ENCODE measurements around the gene FAM184B.
A peak's percentile ranks its signal among the peaks of the same experiment; 100 is the strongest.
"Not testable (repeated sequence)": the region's sequence is repeated elsewhere in the genome, so short reads cannot be mapped to it uniquely, and the experiment has no call there.

The FAM184B gene

DNA sequence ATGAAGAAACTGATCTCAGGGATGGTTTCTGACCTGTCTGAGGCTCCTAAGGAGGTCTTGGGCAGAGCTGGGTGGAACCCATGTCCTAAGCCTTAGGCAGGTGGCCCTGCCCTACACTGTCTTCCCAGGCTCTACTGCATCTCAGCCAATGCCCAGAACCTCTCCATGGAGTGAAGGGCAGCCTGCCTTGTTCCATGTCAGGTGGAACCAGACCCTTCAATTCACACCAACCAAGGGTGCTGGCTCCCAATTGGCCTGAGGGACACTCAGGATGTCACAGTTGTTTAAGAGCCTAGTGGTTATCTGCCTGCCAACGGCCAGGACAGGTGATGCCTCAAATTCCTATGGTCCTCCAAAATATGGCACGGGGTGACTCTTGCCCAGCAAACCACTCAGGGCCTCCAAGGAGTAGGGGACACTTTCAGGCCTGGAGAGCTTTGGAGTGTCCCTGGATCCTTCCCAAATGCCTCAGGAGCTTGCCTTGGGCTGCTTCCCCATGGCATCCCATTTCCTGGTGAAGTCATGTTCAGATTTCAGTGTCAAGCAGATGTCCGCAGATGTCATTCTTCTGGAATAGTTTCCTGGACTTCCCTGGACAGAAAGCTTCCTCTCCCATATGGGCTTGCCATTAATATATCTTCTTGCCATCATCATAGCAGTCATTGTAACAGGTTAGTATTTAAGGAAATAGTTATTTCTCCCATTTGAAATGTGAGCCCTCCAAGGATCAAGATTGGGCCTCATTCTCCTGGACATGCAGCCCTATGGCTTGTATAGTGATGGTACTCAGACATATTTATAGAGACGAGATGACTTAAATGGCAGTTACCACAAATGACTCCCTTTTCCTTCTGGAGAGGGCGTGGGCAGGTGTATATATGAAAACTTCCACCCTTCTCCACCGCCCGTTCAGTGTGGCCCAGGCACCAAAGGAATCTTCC lies 99.9 kb downstream of the FAM184B start:
- no peak for DNase-seq

DNA sequence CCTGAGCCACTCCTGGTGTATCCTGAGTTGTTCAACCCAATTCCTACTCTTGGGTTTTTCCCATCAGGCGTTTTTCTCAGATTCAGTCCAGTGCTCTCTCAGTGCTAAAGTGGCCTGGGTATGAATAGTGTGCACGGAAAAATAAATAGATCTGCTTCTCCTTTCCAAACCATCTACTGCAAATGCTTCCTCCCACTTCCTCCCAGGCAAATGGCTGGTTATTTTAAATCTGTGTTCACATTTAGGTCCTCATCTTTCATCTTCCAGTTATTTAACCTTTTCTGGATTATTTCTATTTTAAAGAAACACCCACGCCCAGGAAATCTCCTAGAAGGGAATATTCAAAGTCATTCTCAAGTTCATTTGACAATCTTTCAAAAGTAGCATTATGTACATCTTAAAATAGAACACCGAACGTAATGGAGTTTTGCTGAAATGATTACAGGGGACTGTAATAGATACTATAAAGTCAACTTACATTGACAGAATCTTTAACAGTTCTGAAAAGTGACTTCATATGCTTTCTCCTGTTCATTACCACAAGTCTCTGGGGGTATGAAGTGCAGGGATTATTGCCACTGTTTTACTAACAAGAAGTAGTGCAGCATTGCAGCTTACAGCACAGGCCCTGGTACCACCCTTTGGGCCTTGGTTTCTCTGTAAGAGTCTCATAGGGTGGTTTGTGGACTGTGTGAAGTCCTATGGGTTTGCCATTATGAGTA lies 100.7 kb downstream of the FAM184B start:
- DNase-seq, result peak in 1 of 4 experiments; percentile 24

DNA sequence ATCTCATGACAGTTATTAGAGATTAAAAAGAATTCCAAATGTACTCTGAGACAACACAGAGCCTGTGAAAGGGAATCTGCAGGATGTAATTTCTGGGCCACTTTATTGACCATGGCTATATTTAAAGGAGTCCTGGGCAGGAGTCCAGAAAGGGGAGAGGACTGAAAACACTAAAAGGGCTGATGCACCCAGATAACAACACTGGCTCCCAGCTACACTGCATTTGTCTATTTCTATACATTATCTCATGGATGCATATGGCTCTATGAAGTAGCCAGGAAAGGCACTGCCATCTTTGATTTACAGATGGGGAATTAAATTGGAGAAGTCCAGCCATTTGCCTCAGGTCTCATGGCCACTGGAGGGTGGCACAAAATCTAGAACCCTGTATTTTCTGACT lies 111.0 kb downstream of the FAM184B start:
- no peak for DNase-seq

DNA sequence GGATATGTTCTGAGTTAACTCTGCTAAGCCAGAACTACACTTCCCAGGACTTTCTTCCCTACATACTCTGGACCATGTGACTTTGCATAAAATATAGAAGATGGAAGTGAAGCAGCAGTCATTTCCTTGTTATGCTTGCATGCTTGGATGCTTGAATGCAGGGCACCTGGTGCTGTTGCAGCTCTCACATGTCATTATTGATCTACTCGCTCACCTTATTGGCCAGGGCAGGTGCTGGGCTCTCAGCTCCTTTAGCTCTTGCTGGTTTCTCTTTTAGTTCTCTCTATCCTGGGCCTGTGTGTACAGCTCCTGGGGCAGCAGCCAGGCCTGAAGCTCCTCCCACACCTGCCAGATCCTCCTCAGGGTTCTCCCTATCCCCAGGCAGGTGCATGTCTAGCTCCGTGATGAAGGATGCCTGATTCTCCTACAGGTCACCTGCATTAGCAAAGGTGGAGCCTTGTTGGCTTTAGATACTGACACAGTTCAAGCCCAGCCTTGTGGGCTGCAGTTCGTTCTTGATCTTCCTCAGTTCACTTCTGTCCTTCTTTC lies 113.7 kb downstream of the FAM184B start:
- peak in 2 of 4 experiments; percentile 11 to 38 for DNase-seq

DNA sequence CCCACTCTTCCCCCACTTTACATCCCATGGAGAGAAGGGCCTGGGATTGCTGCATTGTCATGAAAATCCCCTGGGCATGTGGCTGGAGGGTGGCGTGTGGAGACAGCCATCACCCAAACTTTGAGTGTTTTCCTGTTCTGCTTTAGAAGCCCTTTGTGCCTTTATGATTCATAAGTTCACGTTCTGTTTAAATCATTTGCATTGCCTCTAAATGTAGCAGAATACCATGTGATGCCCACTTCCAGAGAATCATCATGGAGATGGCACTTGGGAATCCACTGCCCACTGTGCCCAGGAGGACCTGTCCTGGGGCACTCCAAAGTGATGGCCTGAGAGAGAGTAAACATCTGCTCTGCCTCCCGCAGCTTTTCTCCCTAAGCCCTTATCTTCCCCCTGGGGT lies 114.2 kb downstream of the FAM184B start:
- peak in 3 of 4 experiments; percentile 12 to 42 (median 21) for DNase-seq

DNA sequence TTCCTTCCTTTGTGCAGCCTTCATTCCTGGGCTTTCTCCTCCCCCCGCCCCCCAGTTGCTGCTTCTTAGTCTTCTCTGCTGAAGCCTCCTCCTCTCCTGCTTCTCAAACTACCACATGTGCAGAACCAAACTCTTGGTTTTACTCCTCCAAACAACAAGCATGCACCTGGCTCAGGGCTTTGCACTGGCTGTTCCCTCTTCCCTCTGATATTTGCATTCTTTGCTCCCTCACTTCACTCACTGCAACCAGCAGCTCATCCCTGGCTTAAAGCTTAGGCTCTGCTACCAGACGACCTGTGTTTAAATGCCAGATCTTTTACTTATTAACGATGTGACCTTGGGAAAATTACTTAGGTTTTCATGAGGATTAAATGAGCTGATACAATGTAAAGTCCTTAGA lies 115.6 kb downstream of the FAM184B start:
- no peak for DNase-seq

DNA sequence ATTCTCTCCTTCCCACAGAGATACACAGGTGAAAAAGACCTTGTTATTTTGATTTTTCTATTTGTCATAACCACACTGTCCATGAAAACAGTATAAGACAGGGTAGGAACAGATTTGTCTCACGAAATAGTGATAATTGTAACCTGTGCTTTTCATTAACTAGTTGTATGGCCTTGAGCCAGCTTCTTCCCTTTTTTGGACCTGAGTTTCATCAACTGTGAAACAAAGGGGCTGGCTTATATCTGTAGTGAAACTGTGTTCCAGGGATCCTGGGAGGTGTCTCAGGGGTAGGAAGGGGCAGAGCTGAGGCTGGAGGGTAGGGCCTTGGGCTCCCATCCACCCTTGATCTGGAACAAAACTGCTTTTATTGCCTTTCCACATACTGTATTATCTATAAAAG lies 116.1 kb downstream of the FAM184B start:
- peak in 2 of 4 experiments; percentile 9 to 36 for DNase-seq

DNA sequence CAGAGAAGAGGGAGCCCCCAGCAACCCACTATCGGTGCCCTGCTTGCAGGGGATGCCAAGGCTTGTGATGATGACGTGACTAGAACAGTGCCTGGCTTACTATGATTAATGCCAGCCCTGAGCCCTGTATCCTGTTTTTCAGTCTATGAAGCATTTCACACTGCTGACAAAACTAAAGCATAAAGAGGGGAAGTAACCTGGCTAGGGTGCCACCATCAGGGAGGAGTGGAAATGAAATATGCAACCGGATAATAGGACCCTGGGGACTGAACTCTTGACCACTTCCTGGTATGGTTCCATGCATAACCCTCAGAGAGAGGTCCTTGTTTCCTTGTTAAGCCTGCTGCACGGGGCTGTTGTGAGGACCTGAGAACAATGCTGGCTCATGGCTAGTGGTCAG lies 116.7 kb downstream of the FAM184B start:
- peak; percentile 56 to 79 (median 66) for DNase-seq

DNA sequence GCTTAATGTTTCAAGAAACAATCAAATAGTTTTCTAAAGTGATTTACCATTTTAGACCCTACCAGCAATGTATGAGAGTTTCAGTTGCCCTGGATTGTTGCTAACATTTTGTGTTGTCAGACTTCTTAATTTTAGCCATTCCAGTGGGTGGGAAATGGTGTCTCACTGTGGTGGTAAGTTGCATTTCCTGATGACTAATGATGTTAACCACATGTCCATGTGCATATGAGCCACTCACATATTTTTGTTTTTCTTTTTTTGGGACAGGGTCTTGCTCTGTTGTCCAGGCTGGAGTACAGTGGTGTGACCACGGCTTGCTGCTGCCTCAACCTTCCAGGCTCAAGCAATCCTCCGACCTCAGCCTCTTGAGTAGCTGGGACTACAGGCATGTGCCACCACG lies 118.7 kb downstream of the FAM184B start:
- DNase-seq, result peak; percentile 36 to 79 (median 58)

DNA sequence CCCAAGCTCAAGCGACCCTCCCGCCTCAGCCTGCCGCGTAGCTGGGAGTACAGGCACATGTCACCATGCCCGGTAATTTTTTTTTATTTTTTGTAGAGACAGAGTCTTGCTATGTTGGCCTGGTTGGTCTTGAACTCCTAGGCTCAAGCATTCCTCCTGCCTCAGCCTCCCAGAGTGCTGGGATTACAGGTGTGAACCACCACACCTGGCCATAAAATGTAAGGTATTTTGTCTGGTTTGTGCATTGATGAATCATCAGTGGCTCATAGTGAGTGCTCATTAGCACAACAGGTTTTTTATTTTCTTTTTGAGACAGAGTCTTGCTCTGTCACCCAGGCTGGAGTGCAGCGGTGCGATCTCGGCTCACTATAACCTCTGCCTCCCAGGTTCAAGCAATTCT lies 122.2 kb downstream of the FAM184B start:
- not testable (repeated sequence) for DNase-seq

DNA sequence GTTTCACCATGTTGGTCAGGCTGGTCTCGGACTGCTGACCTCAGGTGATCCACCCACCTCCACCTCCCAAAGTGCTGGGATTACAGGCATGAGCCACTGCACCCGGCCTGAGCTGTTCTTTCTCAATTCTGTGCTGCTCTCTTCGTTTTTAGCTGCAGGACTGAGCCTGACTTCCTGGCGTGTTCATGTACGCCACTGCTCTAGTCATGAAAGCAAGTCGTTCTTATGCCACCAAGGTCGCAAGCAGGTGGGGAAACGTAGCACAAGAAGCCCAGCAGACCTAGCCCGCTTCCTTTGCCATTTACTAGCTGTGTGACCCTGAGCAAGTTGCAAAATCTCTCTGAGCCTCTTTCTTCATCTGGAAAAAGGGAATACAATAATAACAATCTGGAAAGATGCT lies 123.6 kb downstream of the FAM184B start:
- DNase-seq, result no peak

DNA sequence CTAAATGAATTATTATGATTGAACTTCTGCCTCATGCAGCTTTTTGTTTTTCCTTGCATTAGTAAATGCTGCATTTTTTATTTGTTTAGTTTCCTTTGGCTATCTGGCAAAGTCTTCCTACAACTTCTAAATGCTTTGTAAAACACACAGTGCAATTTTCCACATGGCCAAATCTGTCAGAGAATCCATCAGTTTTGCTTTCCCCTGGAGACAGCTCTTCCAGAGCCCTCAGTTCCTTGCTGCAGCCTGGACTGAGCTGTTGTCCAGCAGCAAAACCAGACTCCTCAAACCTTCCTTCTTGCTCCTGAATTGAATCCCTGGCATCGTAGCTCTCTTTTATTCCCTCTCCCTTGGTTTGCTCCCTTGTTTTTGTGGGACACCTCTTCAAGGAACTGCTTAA lies 124.3 kb downstream of the FAM184B start:
- no peak for DNase-seq

DNA sequence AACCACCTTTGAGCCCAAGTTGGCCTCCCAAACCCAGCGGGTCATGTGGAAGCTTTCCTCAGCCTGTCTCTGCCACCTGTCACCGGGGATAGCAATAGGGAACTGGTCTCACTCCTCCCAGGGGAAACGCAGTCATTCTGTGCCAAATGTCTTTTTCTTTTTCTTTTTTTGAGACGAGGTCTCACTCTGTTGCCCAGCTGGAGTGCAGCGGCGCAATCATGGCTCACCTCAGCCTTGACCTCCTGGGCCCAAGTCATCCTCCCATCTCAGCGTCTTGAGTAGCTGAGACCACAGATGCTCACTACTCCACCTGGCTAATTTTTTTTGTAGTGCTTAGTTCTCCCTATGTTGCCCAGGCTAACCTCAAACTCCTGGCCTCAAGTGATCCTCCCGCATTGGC lies 126.7 kb downstream of the FAM184B start:
- no peak for DNase-seq

DNA sequence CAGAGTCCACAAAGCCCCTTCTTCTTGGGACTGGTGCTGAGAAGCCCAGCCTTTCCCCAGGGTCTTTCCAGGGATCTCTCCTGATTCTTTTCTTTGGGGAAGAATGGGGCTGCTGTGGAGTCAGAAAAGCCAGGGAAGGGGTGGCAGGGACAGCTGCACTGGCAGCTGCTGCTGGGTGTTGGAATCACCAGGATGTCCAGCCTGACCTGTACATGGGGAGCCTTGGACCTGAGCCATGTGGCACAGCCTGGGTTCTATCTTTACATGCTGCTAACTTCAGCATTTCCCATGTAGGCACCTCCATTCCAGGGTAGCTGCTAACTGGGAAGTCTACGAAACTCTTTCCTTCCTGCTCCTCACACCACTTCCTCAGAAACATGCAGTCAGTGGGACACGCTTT lies 131.0 kb downstream of the FAM184B start:
- DNase-seq, result no peak

DNA sequence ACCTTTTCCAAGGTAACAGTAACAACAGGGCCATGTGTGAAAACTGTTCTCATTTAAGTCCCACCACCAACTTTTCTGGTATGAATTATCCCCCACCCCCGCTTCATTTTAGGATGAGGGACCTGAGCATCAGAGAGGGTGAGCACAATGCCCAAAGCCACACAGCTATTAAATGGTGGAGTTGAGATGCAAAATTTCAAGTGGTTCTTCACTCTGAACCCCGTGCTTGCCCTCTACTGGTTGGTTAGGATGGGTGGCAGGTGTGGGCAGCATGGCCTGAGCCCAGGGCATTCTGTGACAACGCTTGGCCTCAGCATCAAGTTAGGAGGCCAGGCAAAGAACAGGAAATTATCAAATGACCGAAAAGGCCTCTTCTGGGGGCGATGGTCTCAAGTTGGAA lies 133.5 kb downstream of the FAM184B start:
- no peak for DNase-seq

DNA sequence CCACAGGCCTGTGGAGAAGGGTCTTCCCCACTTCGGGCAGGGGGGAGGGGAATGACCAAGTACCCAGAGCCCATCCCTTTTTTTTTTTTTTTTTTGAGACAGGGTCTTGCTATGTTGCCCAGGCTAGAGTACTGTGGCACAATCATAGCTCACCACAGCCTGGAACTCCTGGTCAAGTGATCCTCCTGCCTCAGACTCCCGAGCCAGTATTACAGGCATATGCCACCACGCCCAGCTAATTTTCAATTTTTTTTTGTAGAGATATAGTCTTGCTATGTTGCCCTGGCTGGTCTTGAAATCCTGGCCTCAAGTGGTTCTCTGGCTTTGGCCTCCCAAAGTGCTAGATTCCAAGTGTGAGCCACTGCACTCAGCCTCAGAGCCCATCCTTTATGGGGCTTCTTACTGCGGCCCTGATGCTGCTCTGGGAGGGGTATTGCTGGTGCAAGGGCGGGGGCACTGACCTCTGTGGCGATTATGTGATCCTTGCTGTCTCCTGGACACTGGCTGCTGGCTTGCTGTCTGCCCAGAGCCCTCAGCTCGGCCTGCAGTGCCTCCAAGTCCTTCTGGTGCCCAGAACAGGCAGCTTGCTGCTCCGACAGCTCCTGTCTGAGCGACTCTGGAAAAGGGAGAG lies 134.1 kb downstream of the FAM184B start:
- DNase-seq, result no peak

DNA sequence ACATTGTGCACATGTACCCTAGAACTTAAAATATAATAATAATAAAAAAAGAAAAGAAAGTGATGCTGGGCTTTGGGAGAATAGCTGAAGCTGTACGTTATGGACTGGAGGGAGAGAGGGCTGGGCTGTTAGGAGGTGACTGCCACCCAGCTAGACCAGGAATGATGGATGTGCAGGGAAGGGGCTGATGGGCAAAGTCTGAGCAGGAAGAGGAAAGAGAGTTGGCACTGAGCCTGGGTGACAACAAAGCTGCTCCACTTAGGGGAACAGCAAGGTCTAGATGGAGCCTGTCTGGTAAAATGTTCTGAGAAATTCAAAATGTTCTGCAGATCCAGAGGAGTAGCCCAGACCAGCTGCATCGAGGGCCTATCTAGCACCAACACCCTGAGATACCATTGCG lies 134.7 kb downstream of the FAM184B start:
- no peak for DNase-seq

DNA sequence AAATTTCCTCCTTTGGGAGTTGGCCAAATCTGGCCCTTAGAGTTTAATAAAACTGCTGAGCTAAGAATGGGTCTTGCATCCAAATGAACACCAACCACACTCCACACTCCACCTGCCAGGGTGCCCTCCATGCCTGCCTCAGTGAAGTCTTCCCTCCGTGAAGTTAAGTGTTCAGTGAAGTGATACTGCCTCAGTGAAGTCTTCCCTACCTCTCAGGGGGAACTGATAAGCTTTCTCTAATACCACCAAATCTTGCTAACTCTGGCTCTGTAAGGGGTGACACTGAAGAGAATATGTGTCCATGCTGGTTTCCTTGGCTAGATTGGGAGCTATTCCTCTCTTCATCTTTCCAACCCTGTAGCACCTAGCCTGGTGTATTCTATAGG lies 139.0 kb downstream of the FAM184B start:
- no peak for DNase-seq

DNA sequence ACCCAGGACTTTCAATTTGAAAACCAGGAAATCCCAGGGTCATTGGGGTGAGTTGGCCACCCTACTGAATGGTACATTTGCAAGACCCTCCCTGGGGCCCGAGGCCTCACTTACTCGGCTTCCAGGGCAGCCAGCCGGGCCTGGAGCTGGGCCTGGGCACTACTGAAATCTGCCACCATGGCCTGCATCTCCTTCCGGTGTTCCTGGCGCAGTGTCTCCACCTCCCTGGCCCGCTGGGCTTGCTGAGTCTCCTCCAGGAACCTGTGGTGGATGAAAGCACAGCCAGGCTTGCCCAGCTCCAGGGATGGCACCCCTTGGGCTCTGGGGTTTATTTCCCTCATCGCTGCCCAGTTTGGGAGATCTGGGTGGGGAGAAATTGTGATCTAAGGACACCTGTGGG lies 142.3 kb downstream of the FAM184B start:
- no peak for DNase-seq

DNA sequence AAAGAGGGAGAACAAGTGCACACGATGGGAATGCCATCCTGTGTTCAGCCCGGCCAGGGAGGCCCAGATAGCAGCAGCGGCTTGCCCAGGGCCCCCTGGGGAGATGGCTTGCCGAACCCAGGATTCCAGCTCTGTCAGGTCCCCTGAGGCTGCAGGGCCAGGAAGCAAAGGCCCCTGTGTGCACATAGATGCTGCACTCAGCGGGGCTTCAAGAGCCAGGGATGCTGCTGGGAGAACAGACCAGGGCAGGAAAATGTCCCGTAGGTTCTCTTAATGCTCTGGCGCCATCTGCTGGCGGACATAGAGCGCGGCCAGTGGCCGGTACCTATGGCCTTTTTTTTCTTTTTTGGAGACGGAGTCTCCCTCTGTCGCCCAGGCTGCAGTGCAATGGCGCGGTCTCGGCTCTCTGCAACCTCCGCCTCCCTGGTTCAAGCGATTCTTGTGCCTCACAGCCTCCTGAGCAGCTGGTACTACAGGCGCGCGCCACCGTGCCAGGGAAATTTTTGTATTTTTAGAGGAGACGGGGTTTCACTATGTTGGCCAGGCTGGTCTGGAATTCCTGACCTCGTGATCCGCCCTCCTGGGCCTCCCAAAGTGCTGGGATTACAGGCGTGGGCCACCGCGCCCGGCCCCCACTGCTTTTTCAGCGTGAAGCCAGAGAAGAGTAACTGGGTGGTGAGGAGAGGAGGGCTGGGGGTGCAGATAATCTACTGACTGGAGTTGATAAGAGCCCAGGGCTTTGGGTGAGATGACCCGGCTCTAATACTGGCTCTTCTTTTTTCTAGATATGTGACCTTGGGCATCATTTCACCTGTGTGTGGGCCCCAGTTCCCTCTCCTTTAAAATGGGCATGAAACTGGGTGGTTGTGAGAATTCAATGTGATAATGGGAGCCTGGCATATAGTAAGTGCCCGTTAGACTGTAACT lies 144.5 kb downstream of the FAM184B start:
- DNase-seq, result peak; percentile 76 to 87 (median 85)

DNA sequence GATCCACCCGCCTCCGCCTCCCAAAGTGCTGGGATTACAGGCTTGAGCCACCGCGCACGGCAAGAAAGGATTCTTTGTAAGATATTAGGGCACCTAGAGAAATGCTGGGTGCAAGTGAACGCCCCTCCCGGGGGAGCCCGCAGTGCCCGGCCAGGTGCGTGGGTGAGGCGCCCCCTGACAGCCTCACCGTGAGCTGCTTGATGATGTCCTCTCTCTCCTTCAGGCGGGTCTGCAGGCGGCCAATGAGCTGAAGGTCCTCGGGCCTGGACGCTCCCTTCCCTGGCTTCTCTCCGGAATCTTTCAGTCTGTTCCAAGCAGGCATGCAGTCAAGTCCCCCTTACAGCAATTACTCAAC lies 145.1 kb downstream of the FAM184B start:
- DNase-seq, result no peak

DNA sequence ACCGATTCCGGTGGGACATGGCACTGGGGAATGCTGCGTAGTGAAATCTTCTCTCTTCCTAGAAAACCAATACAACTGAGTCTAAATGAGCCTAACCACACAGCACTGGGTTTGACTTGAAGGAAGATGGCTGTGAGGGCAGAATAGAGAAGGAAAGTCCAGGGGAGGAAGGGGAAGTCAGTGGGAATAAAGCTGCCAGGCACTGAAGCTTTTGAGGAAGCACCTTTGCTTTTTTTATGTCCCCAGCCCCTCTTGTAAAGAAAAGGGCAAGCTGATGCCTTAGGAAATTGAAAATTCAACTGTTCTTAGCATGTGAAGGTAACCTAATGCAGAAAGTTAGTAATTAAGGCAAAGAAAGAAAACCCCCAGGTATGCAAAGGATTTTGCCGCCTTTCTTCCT lies 146.4 kb downstream of the FAM184B start:
- peak in 3 of 4 experiments; percentile 31 to 50 (median 33) for DNase-seq

Measured in suppressor macrophage (primary cell).